ENCODE measurements around the gene PELI1.

PELI1 gene

GRCh38 chr2:64157792-64158191 lies 13.6 kb upstream of the PELI1 start:
- no peak for DNase-seq (ENCODE audit: low read depth in 2 of 2)

DNA sequence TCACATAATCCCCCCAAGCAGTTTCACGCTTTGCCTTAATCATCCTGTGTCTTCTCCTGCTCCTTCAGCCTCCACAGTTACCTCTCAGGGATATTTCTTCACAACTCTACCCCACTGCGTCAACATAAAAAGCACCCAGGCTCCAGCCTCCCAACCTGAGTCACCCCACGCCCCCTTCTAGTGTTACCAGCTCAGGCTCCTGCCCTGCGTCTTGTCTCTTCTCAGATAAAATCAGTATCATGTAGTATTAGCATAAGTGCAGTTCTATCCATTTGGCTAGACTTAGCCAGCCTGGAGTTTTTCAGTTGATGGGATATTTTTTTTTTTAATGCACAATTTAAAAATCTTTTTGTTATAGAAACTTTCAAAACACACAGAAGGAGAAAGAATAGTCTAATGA lies 9.6 kb upstream of the PELI1 start:
- no peak for DNase-seq (ENCODE audit: low read depth in 2 of 2)

DNA sequence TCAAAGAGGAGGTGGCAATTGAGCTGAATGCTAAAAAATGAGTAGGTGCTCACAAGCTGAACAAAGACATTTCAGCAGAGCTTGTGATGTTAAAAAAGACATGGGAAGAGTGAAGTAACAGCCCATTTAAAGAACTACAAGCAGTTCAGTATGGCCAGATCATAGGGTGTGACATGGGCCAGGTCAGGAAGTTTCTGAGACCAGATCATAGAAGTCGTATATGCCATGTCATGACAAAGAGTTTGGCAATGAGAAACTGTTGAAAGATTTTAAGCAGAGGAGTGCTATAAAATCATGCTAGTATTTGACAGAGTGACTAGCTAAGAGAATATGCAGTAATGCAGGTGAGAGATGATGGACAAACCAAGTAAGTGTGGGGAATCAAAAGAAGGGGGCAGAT lies 7.3 kb upstream of the PELI1 start:
- DNase-seq (ENCODE audit: low read depth in 2 of 2), result no peak

GRCh38 chr2:64145714-64146113 lies 1.5 kb upstream of the PELI1 start:
- no peak for DNase-seq (ENCODE audit: low read depth in 2 of 2)

GRCh38 chr2:64145119-64145518 lies 899 bp upstream of the PELI1 start:
- DNase-seq (ENCODE audit: low read depth in 2 of 2), result no peak

- DNase-seq (ENCODE audit: low read depth in 2 of 2), result peak in 1 of 2 donors; percentile 4
Measured at GRCh38 chr2:64143169-64144056, 807 bp downstream of the PELI1 start.

GRCh38 chr2:64142741-64143168 lies 1.5 kb downstream of the PELI1 start:
- DNase-seq (ENCODE audit: low read depth in 2 of 2), result no peak

DNA sequence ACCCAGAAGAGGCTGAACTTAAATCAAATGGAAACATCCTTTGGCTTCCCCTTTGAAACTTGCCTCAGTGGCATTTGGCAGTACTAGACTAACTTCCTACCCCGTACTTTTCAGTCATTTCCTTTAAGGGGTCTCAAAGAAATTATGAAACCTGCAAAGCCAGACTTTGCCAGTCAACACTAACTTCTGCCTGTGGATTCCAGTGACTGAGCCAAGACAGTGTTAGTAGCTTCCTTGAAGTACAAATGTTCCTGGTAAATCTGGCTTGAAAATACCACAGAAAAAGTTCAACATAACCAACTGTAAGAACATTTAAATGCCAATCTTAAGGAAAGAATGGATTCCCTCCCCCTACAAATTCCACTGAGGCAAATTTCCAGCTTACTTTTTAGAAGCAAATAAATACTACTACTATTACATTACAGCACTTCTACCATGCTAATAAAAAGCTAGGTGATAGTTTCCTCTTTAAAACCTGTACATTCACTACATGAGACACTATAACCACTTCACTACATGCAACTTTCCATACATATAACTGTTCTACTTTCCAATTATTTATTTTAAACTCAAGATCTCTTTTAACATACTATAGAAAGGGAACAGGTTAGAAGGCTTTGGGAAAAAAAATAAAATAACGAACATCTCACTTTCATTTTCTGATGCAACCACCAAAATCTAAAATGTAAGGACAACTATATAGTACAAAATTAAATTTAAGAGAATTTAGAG lies 2.4 kb downstream of the PELI1 start:
- DNase-seq (ENCODE audit: low read depth in 2 of 2), result no peak

- DNase-seq (ENCODE audit: low read depth in 2 of 2), result no peak
Measured at GRCh38 chr2:64140665-64141200, 3.5 kb downstream of the PELI1 start.

GRCh38 chr2:64139956-64140355 lies 4.3 kb downstream of the PELI1 start:
- DNase-seq (ENCODE audit: low read depth in 2 of 2), result no peak

GRCh38 chr2:64137996-64138395 lies 6.2 kb downstream of the PELI1 start:
- DNase-seq (ENCODE audit: low read depth in 2 of 2), result no peak

DNA sequence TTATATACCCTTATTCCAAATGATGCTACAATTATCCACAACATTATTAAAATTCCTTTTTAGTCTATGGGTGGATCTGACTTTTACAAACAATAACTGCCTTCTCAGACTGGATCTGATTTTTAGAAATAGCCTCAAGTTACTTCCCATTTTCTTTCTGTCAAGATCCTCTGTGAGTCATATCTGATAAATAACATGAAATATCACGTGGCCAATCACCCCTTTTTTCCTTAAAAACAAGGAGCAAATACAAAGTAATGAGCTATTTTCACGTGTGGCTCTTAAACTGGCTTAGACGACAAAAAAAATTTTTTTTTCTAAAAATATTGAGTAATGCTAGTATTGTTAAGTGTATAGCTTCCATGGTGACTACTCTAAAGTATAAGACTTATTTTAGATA lies 6.7 kb downstream of the PELI1 start:
- no peak for DNase-seq (ENCODE audit: low read depth in 2 of 2)

DNA sequence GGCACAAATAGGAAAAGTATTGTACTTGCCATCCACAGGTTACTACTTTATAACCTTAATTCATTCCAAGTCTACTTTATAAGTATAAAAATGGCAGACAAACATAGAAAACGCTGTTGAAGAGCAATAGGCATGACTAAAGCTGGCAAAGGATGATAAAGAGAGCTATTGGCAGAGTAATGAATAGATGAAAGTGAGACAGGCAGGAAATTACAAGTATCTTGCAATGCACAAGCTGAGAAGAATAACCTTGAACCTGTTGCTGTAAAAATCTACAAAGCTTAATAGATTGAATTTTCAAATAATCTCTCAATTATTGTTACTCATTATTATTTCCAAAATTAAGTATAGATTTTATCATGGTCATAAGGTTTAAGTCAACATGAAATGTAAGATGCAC lies 8.8 kb downstream of the PELI1 start:
- DNase-seq (ENCODE audit: low read depth in 2 of 2), result no peak

DNA sequence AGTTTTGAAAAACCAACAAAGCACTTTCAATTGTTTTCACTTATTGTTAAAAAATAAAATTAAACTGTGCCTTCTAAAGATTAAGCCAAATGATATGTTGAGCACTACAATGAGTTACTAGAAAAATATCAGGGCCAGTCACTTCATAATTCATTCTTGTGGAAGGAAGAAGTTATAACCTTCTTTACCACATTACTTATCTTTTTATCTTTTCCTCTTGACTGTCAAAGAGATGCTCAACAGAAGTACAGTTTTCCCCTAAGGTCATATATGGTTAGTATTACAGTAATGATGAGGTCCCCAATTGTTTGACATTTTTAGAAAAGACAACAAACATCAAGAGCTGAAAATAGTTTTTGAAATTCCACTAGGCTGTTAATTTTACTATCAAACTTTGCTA lies 9.4 kb downstream of the PELI1 start:
- DNase-seq (ENCODE audit: low read depth in 2 of 2), result no peak

- no peak for DNase-seq (ENCODE audit: low read depth in 2 of 2)
Measured at GRCh38 chr2:64133828-64134227, 10.4 kb downstream of the PELI1 start.

GRCh38 chr2:64133354-64133753 lies 10.9 kb downstream of the PELI1 start:
- no peak for DNase-seq (ENCODE audit: low read depth in 2 of 2)

DNA sequence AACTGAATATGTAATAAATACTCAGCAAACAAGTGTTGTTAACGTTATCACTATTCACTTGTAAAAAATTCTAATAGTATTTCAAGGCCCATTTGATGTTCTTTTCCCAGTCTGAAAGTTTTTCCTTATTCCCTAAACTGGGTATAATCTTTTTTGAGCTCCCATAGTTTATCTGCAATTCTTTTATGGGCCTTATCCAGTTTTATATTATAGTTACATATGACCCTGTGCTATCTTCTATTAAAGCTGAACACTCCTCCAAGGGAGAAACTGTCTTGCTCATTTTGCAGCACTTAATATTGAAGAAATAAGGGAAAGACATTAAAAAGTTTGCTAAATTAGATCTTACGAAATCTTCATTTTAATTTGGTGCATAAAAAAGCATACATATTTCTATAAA lies 13.9 kb downstream of the PELI1 start:
- DNase-seq (ENCODE audit: low read depth in 2 of 2), result no peak

- no peak for DNase-seq (ENCODE audit: low read depth in 2 of 2)
Measured at GRCh38 chr2:64128943-64129391, 15.3 kb downstream of the PELI1 start.

GRCh38 chr2:64128406-64128805 lies 15.8 kb downstream of the PELI1 start:
- DNase-seq (ENCODE audit: low read depth in 2 of 2), result no peak

GRCh38 chr2:64127119-64127518 lies 17.1 kb downstream of the PELI1 start:
- no peak for DNase-seq (ENCODE audit: low read depth in 2 of 2)

DNA sequence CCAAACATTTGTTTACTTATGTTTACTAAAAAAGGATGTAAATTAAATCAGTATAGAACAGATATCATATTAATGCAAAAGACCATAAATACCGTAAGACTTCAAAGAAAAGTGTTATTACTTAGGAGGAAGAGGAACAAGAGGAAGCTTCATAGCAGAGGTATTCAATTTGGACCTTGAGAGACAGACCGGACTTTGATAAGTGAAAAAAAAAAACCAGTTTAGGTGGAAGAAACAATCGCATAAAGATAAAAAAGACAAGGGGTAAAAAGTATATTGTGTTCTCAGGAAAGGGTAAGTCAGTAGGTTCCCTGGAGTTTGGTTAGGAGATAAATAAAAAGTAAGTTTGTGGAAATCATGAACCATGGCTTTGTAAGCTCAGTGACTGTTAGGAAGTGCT lies 17.6 kb downstream of the PELI1 start:
- DNase-seq (ENCODE audit: low read depth in 2 of 2), result no peak

DNA sequence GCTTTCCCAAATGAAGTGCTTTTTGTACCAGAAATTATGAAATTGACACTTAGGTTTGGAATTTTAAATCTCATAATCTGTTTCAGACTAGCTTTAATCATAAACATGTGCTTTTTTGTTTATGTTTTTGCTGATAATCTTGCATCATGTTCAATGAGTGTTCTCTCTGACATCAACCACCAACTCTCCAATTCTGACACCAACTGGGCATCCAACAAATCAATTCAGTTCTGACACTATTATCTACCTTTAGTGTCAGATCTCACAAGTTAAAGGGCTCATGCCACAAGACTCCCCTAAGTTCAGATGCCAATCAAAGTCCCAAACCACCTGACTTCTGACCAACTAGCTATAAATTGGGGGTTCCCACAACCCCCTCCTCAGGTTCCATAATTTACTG lies 19.6 kb downstream of the PELI1 start:
- DNase-seq (ENCODE audit: low read depth in 2 of 2), result no peak

DNA sequence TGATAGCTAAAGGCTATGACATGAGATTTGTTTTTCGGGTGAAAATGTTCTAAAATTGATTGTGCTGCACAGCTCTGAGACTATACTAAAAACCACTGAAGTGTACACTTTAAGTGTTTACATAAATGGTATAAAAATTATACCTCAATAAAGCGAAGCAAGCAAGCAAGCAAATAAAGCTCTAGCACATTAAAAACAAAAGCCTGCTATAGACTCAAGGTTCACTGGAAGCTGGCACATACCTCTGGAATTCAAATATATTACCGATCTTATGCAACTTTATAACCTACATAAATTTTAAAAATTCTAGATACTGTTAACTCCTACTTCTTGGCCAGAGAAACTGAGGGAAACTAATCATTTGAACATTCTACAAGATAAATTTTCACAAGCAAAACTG lies 20.1 kb downstream of the PELI1 start:
- DNase-seq (ENCODE audit: low read depth in 2 of 2), result no peak

Measured in stimulated activated CD8-positive, alpha-beta memory T cell treated with anti-CD3 and anti-CD28 coated beads, Interleukin-2, amount 100 ng/mL, for 1 hour (primary cell).